Endodermal cell (in vitro differentiated cells): Measurements from ENCODE around the gene NDUFAF2. TPM values are rescaled to one million over a fixed set of nuclear protein-coding genes. Genes with fewer than 3 reads are reported as not detected.
"Not testable (repeated sequence)": the region's sequence is repeated elsewhere in the genome, so short reads cannot be mapped to it uniquely, and the experiment has no call there.

Experiments
- DNase-seq: peaks from one replicate; pipeline ENCODE4 v3.0.0-alpha.2; 2017
- H3K27ac ChIP-seq: 2 replicates; pipeline ENCODE4 v1.5.1; 2013; ENCODE audit warnings: mild to moderate bottlenecking, low read depth, low read length, moderate library complexity
- H3K27me3 ChIP-seq: 2 replicates; pipeline ENCODE4 v1.6.1; 2013; ENCODE audit warnings: mild to moderate bottlenecking, low read length, moderate library complexity; ENCODE audit not compliant: insufficient read depth, control insufficient read depth, poor library complexity, severe bottlenecking
- H3K36me3 ChIP-seq: 2 replicates; pipeline ENCODE4 v1.7.0; 2013; ENCODE audit warnings: mild to moderate bottlenecking, low read length, moderate library complexity; ENCODE audit not compliant: control insufficient read depth, insufficient read depth
- H3K4me1 ChIP-seq: one replicate; pipeline ENCODE4 v1.7.0; 2013; ENCODE audit warnings: low read length; ENCODE audit not compliant: control insufficient read depth, insufficient read depth
- H3K4me3 ChIP-seq: 2 replicates; pipeline ENCODE4 v1.5.1; 2013; ENCODE audit warnings: mild to moderate bottlenecking, low read length, moderate library complexity
- H3K9ac ChIP-seq: 2 replicates; pipeline ENCODE4 v1.6.1; 2013; ENCODE audit warnings: mild to moderate bottlenecking, low read length, moderate library complexity; ENCODE audit not compliant: poor library complexity, severe bottlenecking; ENCODE audit errors: extremely low read depth
- H3K9me3 ChIP-seq: 2 replicates; pipeline ENCODE4 v1.6.1; 2013; ENCODE audit warnings: mild to moderate bottlenecking, low read length, moderate library complexity; ENCODE audit not compliant: control insufficient read depth
- H3K27ac Mint-ChIP-seq: 2 replicates; pipeline ENCODE4 v1.8.0; 2020; ENCODE audit warnings: mixed read lengths
- H3K27me3 Mint-ChIP-seq: 2 replicates; pipeline ENCODE4 v1.8.0; 2021; ENCODE audit warnings: mild to moderate bottlenecking, mixed read lengths; ENCODE audit not compliant: insufficient read depth
- H3K36me3 Mint-ChIP-seq: 2 replicates; pipeline ENCODE4 v1.8.0; 2020; ENCODE audit warnings: low read depth, mixed read lengths
- H3K4me1 Mint-ChIP-seq: 2 replicates; pipeline ENCODE4 v1.8.0; 2020; ENCODE audit warnings: mixed read lengths
- H3K4me3 Mint-ChIP-seq: 2 replicates; pipeline ENCODE4 v1.8.0; 2020; ENCODE audit warnings: mild to moderate bottlenecking, moderate library complexity, mixed read lengths
- H3K9me3 Mint-ChIP-seq: 2 replicates; pipeline ENCODE4 v1.8.0; 2020; ENCODE audit warnings: mild to moderate bottlenecking, mixed read lengths
- CTCF ChIP-seq: fragments of 200-600 bp; sonication (generic); conservative IDR thresholded peaks from 2 replicates; pipeline ENCODE4 v1.5.0; 2021; ENCODE audit warnings: antibody characterized with exemption, mild to moderate bottlenecking
- WGBS, 2 experiments: methylation state at CpG; one replicate each; pipeline versions ENCODE4 v1.1.5 to v1.1.7; 2013; ENCODE audit warnings: missing lambda C conversion rate in 2 of 2, mixed read lengths in 1 of 2; ENCODE audit not compliant: insufficient coverage in 1 of 2, insufficient read length in 1 of 2; 5-methylcytosine and 5-hydroxymethylcytosine counted together
- total RNA-seq, 2 donors: library from RNA; stranded (reverse); fragmentation: NEBNext Ultra II Directional in 1 of 2; extraction: Animal tissue kit (Norgen Biotek cat#: 25700) in 1 of 2; gene quantifications; 2 replicates in 1 of 2; 3 replicates in 1 of 2; pipeline ENCODE4 v1.2.1, GENCODE V29; 2021

NDUFAF2 gene
- total RNA-seq, 2 donors from 2014 or later, result 20.5 to 23.0 TPM

- H3K4me1 ChIP-seq, result no peaks in the 10 kb centered on the region
- Mint-ChIP-seq H3K27ac (no peak overlapping the region), H3K4me1 (no peaks in the 10 kb centered on the region), H3K4me3 (no peak overlapping the region), H3K27me3 (no peaks in the 10 kb centered on the region), H3K36me3 (no peaks in the 10 kb centered on the region), H3K9me3 (peaks cover 5% of the 10 kb centered on the region)
- DNase-seq, result no peak
- H3K9ac ChIP-seq, result no peak overlapping the region
- no peaks in the 10 kb centered on the region for H3K27me3 ChIP-seq
- no peaks in the 10 kb centered on the region for H3K9me3 ChIP-seq
- TF ChIP-seq CTCF, result no peak
- no peak overlapping the region for H3K4me3 ChIP-seq
- H3K36me3 ChIP-seq, result no peaks in the 10 kb centered on the region
- no peak overlapping the region for H3K27ac ChIP-seq
Measured at GRCh38 chr5:61030163-61030482, 85.1 kb downstream of the NDUFAF2 start.

- H3K4me3 Mint-ChIP-seq, H3K9me3 Mint-ChIP-seq, DNase-seq, H3K27ac Mint-ChIP-seq, H3K4me3 ChIP-seq, H3K27me3 Mint-ChIP-seq, H3K36me3 Mint-ChIP-seq, H3K27ac ChIP-seq, H3K9me3 ChIP-seq, H3K4me1 ChIP-seq, H3K4me1 Mint-ChIP-seq, H3K9ac ChIP-seq, H3K27me3 ChIP-seq, H3K36me3 ChIP-seq: not testable (repeated sequence)
- no CpG with 5 or more reads among the region's 1 CpG for WGBS, 2 experiments
Measured at GRCh38 chr5:61031301-61031700, 86.3 kb downstream of the NDUFAF2 start.

- H3K9me3 Mint-ChIP-seq, result peaks cover 7% of the 10 kb centered on the region
- H3K4me1 ChIP-seq, result no peaks in the 10 kb centered on the region
- H3K4me3 Mint-ChIP-seq, result no peak overlapping the region
- H3K27me3 ChIP-seq, result no peaks in the 10 kb centered on the region
- H3K27me3 Mint-ChIP-seq, result no peaks in the 10 kb centered on the region
- no peaks in the 10 kb centered on the region for H3K36me3 ChIP-seq
- TF ChIP-seq CTCF, result no peak
- H3K27ac ChIP-seq, result no peak overlapping the region
- no peak overlapping the region for H3K4me3 ChIP-seq
- DNase-seq, result no peak
- H3K36me3 Mint-ChIP-seq, result no peaks in the 10 kb centered on the region
- no peak overlapping the region for H3K27ac Mint-ChIP-seq
- no peaks in the 10 kb centered on the region for H3K4me1 Mint-ChIP-seq
- no peak overlapping the region for H3K9ac ChIP-seq
- peaks cover 7% of the 10 kb centered on the region for H3K9me3 ChIP-seq
Measured at GRCh38 chr5:61044545-61044944, 99.5 kb downstream of the NDUFAF2 start.

GRCh38 chr5:61047346-61047745, 102.3 kb downstream of the NDUFAF2 start:
- Histone ChIP-seq H3K27ac (no peak overlapping the region), H3K27me3 (no peaks in the 10 kb centered on the region), H3K9me3 (peaks cover 7% of the 10 kb centered on the region), H3K4me3 (no peak overlapping the region), H3K4me1 (no peaks in the 10 kb centered on the region), H3K36me3 (no peaks in the 10 kb centered on the region), H3K9ac (no peak overlapping the region)
- Mint-ChIP-seq H3K27me3 (no peaks in the 10 kb centered on the region), H3K9me3 (peaks cover 7% of the 10 kb centered on the region), H3K4me3 (no peak overlapping the region), H3K36me3 (no peaks in the 10 kb centered on the region), H3K4me1 (no peaks in the 10 kb centered on the region), H3K27ac (no peak overlapping the region)
- TF ChIP-seq CTCF, result no peak
- DNase-seq, result no peak
